HFF-Myc (cell line): ENCODE results near the gene TPRX1.
"Not testable (repeated sequence)": the region's sequence is repeated elsewhere in the genome, so short reads cannot be mapped to it uniquely, and the experiment has no call there.

Source experiments
- DNase-seq: peaks from one replicate; pipeline ENCODE4 v3.0.0-alpha.2; 2011; ENCODE audit warnings: low read depth; ENCODE audit errors: extremely low read depth
- H3K4me3 ChIP-seq: replicated peaks from 2 replicates; pipeline ENCODE4 v1.5.1; 2011; ENCODE audit warnings: low read depth, mild to moderate bottlenecking, control low read depth, low read length
- TF ChIP-seq, protein P1 (sequence below): IDR thresholded peaks from 2 replicates; pipeline ENCODE4 v1.5.1; 2012; ENCODE audit warnings: mild to moderate bottlenecking, low read depth, low read length, control low read depth; ENCODE audit errors: missing control alignments

The TPRX1 gene

DNA sequence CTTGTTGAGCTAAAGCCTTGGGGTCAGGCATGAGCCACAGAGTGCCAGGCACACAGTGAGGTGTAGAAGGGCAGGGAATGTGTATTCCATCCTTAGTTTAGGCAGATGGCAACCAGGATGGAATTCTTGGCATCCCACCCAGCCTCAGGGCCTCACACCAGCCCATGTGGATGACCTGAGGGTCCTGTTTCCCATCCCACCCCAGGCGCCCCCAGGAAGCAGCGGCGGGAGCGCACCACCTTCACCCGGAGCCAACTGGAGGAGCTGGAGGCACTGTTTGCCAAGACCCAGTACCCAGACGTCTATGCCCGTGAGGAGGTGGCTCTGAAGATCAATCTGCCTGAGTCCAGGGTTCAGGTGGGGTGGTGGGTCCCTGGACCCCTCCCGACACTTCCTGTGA, 31.7 kb upstream of the TPRX1 start:
- DNase-seq: no peak
- TF ChIP-seq, protein P1, sequence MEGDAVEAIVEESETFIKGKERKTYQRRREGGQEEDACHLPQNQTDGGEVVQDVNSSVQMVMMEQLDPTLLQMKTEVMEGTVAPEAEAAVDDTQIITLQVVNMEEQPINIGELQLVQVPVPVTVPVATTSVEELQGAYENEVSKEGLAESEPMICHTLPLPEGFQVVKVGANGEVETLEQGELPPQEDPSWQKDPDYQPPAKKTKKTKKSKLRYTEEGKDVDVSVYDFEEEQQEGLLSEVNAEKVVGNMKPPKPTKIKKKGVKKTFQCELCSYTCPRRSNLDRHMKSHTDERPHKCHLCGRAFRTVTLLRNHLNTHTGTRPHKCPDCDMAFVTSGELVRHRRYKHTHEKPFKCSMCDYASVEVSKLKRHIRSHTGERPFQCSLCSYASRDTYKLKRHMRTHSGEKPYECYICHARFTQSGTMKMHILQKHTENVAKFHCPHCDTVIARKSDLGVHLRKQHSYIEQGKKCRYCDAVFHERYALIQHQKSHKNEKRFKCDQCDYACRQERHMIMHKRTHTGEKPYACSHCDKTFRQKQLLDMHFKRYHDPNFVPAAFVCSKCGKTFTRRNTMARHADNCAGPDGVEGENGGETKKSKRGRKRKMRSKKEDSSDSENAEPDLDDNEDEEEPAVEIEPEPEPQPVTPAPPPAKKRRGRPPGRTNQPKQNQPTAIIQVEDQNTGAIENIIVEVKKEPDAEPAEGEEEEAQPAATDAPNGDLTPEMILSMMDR: no peak

DNA sequence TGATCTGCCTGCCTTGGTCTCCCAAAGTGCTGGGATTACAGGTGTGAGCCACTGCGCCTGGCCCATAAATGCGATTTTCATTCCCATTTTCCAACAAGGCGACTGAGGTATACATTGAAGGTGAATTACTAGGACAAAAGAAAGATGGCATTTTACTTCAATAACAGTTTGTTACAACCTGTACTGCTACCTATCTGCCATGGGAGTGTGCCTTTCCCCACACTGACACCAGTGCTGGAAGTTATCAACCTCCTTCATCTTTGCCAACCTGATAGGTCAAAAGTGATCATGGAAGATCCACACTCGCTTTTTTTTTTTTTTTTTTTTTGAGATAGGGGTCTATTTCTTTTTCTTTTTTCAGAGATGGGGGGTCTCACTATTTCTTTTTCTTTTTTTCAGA, 28.4 kb upstream of the TPRX1 start:
- no peak overlapping the region for H3K4me3 ChIP-seq
- DNase-seq: no peak
- TF ChIP-seq, protein P1: no peak

More for the DNA sequence above, 31.7 kb upstream of the TPRX1 start:
- H3K4me3 ChIP-seq: no peak overlapping the region

DNA sequence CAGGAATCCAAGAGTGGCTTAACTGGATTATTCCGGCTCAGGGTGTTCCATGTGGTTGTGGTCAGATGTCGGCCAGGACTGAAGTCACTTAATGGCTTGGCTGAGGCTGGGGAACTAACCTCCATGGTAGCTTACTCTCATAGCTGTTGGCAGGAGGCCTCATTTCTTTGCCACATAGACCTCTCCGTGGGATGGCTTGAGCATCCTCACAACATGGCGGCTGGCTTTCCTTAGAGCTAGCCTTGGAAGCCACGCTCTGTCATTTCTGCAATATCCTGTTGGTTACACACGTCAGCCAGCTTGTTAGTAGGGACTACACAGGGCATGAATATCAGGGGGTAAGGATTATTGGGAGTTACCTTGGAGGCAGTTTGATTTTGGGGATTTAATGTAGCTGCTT, 22.4 kb upstream of the TPRX1 start:
- DNase-seq: no peak
- H3K4me3 ChIP-seq: no peak overlapping the region
- TF ChIP-seq, protein P1: no peak

DNA sequence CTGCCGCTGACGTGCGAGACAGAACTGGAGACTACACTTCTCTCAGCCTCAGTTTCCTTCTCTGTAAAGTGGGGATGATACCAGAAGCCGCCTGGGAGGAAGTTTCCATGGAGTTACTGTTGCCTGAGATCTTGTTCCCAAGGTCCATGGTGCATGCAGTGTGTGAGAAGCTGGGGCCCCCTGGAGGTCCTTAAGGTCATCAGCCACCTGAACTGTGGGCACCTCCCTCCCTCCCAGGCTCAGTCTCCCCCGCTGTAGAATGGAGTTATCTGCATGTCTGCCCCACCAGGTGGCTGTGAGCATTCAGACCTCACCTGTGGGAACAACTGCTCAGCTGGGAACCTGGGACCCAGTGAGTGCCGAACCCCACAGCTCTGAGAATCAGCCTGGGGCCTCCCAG, 20.0 kb upstream of the TPRX1 start:
- TF ChIP-seq, protein P1: no peak
- no peak overlapping the region for H3K4me3 ChIP-seq
- no peak for DNase-seq

DNA sequence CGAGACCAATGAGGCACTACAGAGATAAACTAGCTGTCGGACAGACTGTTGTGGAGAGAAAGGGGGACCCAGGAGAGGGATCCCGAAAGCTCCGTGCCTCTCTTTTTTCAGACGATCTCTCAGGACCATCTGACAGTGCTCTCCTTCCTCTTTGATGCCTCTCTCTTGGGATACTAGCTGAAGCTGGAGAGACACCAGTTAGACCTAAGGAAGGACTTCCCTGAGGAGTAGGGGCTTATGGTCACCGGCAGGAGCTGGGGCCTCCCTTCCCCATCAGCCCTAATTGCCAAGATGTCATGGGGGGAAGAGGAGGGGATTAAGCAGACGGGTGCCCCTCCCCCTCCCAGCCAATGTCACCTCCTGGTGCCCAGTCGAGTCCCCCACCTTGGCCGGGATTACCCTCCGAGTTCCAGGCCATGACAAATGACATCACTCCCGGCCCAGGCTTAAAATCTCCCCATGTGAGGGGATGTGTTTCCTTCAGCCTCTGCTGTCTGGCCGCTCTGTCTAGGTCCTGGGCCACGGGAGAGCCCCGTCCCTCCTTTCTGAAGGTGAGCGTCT, 17.2 kb upstream of the TPRX1 start, which contains the start of gene CRX:
Gene CRX, plus strand, starts transcription at position 478 of the 561 bp plus-strand sequence. CDS start 12,507 bp downstream, outside the sequence.
- DNase-seq: no peak
- no peak within 1 kb of the TSS for H3K4me3 ChIP-seq
- TF ChIP-seq, protein P1: no peak

DNA sequence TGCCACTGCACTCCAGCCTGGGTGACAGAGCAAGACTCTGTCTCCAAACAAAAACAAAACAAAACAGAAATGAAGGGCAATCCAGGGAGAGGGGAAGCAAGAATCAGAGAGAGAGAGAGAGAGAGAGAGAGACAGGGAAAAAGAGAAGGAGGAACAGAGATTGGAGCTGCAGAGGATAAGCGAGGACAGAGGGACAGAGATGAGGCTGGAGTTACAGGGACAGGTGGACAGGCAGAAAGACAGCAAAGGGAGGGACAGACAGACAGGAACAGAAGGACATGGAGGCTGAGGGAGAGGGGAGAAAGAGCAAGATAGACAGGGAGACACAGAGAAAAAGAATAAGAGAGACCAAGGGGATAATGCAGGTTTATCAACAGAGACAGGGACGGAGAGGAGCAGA, 16.1 kb upstream of the TPRX1 start:
- H3K4me3 ChIP-seq: no peak overlapping the region
- TF ChIP-seq, protein P1: no peak
- DNase-seq: no peak

DNA sequence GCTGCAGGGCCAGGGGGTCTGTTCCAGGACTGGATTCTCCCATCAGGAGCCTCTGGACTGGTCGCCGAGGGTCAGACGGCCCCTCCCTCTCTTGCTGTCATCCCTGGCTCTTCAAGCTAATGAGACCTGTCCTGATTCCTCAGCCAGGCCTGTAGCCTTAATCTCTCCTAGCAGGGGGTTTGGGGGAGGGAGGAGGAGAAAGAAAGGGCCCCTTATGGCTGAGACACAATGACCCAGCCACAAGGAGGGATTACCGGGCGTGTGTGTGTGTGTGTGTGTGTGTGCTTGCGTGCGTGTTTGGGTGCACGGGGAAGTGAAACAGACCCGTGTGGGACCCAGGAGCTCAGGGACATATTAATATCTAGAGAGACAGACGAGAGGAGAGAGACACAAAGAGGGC, 15.5 kb upstream of the TPRX1 start:
- DNase-seq: no peak
- no peak overlapping the region for H3K4me3 ChIP-seq
- TF ChIP-seq, protein P1: no peak

DNA sequence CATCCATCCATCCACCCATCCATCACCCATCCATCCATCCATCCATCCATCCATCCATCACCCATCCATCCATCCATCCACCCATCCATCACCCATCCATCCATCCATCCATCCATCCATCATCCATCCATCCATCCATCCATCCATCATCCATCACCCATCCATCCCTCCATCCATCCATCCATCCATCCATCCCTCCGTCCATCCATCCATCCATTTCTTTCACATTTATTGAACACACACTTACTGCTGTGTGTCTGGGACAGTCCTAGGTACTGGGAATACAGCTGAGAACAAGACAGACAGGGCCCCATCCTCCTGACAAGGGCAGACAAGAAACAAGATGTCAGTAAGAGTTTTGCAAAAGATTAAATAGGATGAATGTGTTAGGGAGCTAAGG, 13.9 kb upstream of the TPRX1 start:
- not testable (repeated sequence) for H3K4me3 ChIP-seq, DNase-seq

DNA sequence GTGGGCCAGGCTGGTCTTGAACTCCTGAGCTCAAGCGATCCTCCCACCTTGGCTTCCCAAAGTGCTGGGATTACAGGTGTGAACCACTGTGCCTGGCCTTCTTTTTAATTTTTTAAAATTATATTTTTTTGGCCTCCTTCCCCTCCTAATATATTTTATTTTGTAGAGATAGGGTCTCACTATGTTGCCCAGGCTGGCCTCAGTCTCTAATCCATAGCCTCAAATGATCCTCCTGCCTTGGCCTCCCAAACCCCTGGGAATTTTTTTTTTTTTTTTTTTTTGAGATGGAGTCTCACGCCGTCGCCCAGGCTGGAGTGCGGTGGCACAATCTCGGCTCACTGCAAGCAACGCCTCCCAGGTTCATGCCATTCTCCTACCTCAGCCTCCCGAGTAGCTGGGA, 11.9 kb upstream of the TPRX1 start:
- H3K4me3 ChIP-seq, DNase-seq: not testable (repeated sequence)
